Nephron (organoid): Measurements from ENCODE around the gene WWOX.

Experiments used
- H3K27ac Mint-ChIP-seq, 3 experiments: 2 replicates each; pipeline ENCODE4 v1.8.0; 2020; ENCODE audit warnings: mixed read lengths in 3 of 3, mild to moderate bottlenecking in 2 of 3, moderate library complexity in 1 of 3
- H3K27me3 Mint-ChIP-seq: 2 replicates; pipeline ENCODE4 v1.8.0; 2021; ENCODE audit warnings: low read depth, mild to moderate bottlenecking, moderate library complexity, mixed read lengths
- H3K36me3 Mint-ChIP-seq: 2 replicates; pipeline ENCODE4 v1.8.0; 2020; ENCODE audit warnings: low read depth, mixed read lengths
- H3K4me1 Mint-ChIP-seq: 2 replicates; pipeline ENCODE4 v1.8.0; 2020; ENCODE audit warnings: mixed read lengths
- H3K4me3 Mint-ChIP-seq, 3 experiments: 2 replicates each; pipeline ENCODE4 v1.8.0; 2020; ENCODE audit warnings: mild to moderate bottlenecking in 3 of 3, mixed read lengths in 3 of 3, moderate library complexity in 2 of 3
- H3K9me3 Mint-ChIP-seq: 2 replicates; pipeline ENCODE4 v1.8.0; 2020; ENCODE audit warnings: mixed read lengths
- TF ChIP-seq, protein P1 (sequence below), 3 experiments: fragments of 200-600 bp; sonication (generic); IDR thresholded peaks; one replicate each; pipeline ENCODE4 v1.5.0; 2021; ENCODE audit warnings: antibody characterized with exemption in 3 of 3; ENCODE audit not compliant: unreplicated experiment in 3 of 3

WWOX gene

DNA sequence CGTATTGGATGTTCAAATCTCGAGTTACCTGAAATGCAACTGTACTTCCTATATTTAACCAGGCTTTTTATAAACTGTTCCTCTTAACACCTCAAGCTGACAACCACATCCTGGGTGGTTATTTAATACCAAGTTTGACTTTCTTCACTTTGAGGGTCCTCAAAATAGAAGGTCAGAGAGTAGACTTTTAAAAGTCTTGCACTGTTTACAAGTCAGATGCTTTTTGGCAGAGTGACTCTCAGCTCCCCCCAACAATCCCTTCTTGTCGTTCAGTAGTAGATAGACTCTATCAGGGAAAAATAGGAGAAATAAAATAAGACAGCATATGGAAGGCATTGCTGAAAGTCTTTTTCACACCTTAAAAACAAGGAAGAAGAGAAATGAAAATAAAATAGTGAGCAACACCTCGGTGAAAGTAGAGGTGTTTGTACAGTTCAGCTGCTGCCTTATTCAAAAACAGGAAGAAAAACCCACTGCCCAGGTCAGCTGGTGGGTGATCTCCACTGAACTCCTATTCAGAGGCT lies 650.4 kb downstream of the WWOX start:
- Mint-ChIP-seq H3K4me3 (no peak overlapping the region), H3K27me3 (peaks cover 11% of the 10 kb centered on the region), H3K4me1 (peaks cover 49% of the 10 kb centered on the region), H3K9me3 (no peaks in the 10 kb centered on the region), H3K27ac (peak overlapping the region in 1 of 3 experiments; percentile 66), H3K36me3 (no peaks in the 10 kb centered on the region)
- TF ChIP-seq, protein P1, sequence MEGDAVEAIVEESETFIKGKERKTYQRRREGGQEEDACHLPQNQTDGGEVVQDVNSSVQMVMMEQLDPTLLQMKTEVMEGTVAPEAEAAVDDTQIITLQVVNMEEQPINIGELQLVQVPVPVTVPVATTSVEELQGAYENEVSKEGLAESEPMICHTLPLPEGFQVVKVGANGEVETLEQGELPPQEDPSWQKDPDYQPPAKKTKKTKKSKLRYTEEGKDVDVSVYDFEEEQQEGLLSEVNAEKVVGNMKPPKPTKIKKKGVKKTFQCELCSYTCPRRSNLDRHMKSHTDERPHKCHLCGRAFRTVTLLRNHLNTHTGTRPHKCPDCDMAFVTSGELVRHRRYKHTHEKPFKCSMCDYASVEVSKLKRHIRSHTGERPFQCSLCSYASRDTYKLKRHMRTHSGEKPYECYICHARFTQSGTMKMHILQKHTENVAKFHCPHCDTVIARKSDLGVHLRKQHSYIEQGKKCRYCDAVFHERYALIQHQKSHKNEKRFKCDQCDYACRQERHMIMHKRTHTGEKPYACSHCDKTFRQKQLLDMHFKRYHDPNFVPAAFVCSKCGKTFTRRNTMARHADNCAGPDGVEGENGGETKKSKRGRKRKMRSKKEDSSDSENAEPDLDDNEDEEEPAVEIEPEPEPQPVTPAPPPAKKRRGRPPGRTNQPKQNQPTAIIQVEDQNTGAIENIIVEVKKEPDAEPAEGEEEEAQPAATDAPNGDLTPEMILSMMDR (IDR thresholded peaks at IDR 0.05; ENCODE audit: unreplicated experiment in 3 of 3): no peak

DNA sequence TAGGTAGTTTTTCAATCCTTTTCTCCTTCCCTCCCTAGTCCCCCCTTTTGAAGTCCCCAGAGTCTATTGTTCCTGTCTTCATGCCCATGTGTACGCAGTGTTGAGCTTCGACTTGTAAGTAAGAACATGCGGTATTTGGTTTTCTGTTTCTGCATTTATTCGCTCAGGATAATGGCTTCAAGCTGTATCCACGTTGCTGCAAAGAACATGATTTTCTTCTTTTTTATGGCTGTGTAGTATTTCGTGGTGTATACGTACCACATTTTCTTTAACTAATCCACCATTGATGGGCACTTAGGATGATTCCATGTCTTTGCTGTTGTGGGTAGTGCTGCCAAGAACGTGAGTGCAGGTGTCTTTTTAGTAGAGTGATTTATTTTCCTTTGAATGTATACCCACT lies 651.2 kb downstream of the WWOX start:
- Mint-ChIP-seq H3K9me3 (no peaks in the 10 kb centered on the region), H3K27ac (no peak overlapping the region), H3K27me3 (peaks cover 11% of the 10 kb centered on the region), H3K36me3 (no peaks in the 10 kb centered on the region), H3K4me1 (peaks cover 41% of the 10 kb centered on the region), H3K4me3 (no peak overlapping the region)
- TF ChIP-seq, protein P1 (IDR thresholded peaks at IDR 0.05; ENCODE audit: unreplicated experiment in 3 of 3): no peak

DNA sequence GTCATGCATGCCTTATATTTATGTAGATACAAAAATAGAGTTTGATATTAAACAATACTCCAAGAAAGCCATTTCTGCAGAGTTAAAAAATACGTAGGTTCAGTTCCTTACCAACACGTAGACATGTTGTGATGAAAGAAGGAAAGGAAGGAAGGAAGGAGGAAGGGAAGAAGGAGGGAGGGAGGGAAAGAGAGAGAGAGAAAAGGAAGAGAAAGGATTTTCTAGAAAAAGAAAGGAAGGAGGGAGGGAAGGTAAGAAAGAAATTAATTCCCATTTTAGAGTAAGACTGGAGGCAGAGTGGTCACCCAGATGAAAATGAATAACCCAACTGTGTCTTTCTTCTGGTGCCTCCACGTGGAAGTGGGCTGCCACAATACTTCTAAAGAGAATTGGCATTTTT lies 652.1 kb downstream of the WWOX start:
- Mint-ChIP-seq H3K36me3 (no peaks in the 10 kb centered on the region), H3K9me3 (peaks cover 3% of the 10 kb centered on the region), H3K27ac (no peak overlapping the region), H3K4me3 (no peak overlapping the region), H3K4me1 (peaks cover 36% of the 10 kb centered on the region), H3K27me3 (peaks cover 11% of the 10 kb centered on the region)
- TF ChIP-seq, protein P1 (IDR thresholded peaks at IDR 0.05; ENCODE audit: unreplicated experiment in 3 of 3): no peak

DNA sequence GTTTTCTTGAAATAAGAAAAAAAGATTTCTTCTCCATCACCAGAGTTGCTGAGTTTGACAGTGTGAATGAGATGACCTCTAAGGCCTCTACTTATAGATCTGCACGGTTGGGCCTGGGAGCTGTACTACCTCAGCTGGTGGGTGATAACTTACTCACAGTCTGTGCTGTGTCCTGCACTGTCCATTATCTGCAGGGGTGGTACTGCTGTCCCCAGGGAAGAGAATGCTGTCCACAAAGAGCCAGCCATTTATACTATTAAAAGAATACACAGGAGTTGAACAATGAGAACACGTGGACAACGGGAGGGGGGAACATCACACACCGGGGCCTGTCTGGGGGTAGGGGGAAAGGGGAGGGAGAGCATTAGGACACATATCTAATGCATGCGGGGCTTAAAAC lies 655.3 kb downstream of the WWOX start:
- TF ChIP-seq, protein P1 (IDR thresholded peaks at IDR 0.05; ENCODE audit: unreplicated experiment in 3 of 3): no peak
- Mint-ChIP-seq H3K36me3 (no peaks in the 10 kb centered on the region), H3K9me3 (peaks cover 3% of the 10 kb centered on the region), H3K27me3 (peaks cover 11% of the 10 kb centered on the region), H3K4me1 (peaks cover 7% of the 10 kb centered on the region), H3K4me3 (no peak overlapping the region), H3K27ac (no peak overlapping the region)

GRCh38 chr16:78755751-78756661 lies 656.6 kb downstream of the WWOX start:
- Mint-ChIP-seq H3K27me3 (peaks cover 5% of the 10 kb centered on the region), H3K4me3 (no peak overlapping the region), H3K4me1 (peaks cover 4% of the 10 kb centered on the region), H3K27ac (no peak overlapping the region), H3K36me3 (no peaks in the 10 kb centered on the region), H3K9me3 (peaks cover 3% of the 10 kb centered on the region)
- TF ChIP-seq, protein P1 (IDR thresholded peaks at IDR 0.05; ENCODE audit: unreplicated experiment in 3 of 3): no peak
